ENCODE results near the gene RAP1GAP2. TPM values are rescaled to one million over a fixed set of nuclear protein-coding genes. Genes with fewer than 3 reads are reported as not detected.

The RAP1GAP2 gene
- total and polyA plus RNA-seq, 2 experiments from 2014 or later = 0.74 to 3.8 TPM

GRCh38 chr17:2875608-2876007 is 79.4 kb downstream of the RAP1GAP2 start:
- H3K4me1 ChIP-seq (ENCODE audit: insufficient read depth) = no peaks in the 10 kb centered on the region
- no peak for DNase-seq
- H3K79me2 ChIP-seq (ENCODE audit: insufficient read depth) = no peaks in the 10 kb centered on the region
- no peak overlapping the region for H3K4me2 ChIP-seq (ENCODE audit: unreplicated experiment)
- no peak overlapping the region for H3K27ac ChIP-seq
- H2AFZ ChIP-seq = no peak overlapping the region
- H3K27me3 ChIP-seq (replicated peaks; ENCODE audit: insufficient read depth) = no peaks in the 10 kb centered on the region
- no peaks in the 10 kb centered on the region for H3K9me3 ChIP-seq (ENCODE audit: low read depth)
- no peaks in the 10 kb centered on the region for H3K36me3 ChIP-seq (ENCODE audit: low read depth)
- TF ChIP-seq EZH2phosphoT487 (IDR thresholded peaks at IDR 0.05; ENCODE audit: insufficient read depth, low read depth) (no peak), EZH2 (IDR thresholded peaks at IDR 0.05; ENCODE audit: insufficient read depth, poor library complexity, severe bottlenecking) (no peak)
- in situ Hi-C loops (cut with MboI) = no loop called here
- H3F3A ChIP-seq (ENCODE audit: insufficient read depth) = no peaks in the 10 kb centered on the region
- no peaks in the 10 kb centered on the region for H3K9me2 ChIP-seq (ENCODE audit: insufficient read depth)
- H4K20me1 ChIP-seq (ENCODE audit: insufficient read depth) = no peaks in the 10 kb centered on the region
- no peak overlapping the region for H3K9ac ChIP-seq
- no peak overlapping the region for H3K4me3 ChIP-seq
- 83 to 86% methylated on average over 13 of the region's 13 CpGs for WGBS, 2 experiments (ENCODE audit: low coverage in 1 of 2, low lambda C conversion rate in 2 of 2, missing lambda C conversion rate in 2 of 2)

- 80 to 86% methylated on average over 6 of the region's 6 CpGs for WGBS, 2 experiments (ENCODE audit: low coverage in 1 of 2, low lambda C conversion rate in 2 of 2, missing lambda C conversion rate in 2 of 2)
- no peaks in the 10 kb centered on the region for H3F3A ChIP-seq (ENCODE audit: insufficient read depth)
Measured at GRCh38 chr17:2876467-2876866, 80.2 kb downstream of the RAP1GAP2 start.

GRCh38 chr17:2878751-2879254 is 82.6 kb downstream of the RAP1GAP2 start:
- Histone ChIP-seq H3K9me2 (ENCODE audit: insufficient read depth) (no peaks in the 10 kb centered on the region), H3K4me3 (no peak overlapping the region), H3K27me3 (replicated peaks; ENCODE audit: insufficient read depth) (no peaks in the 10 kb centered on the region), H3K79me2 (ENCODE audit: insufficient read depth) (no peaks in the 10 kb centered on the region), H3K9me3 (ENCODE audit: low read depth) (no peaks in the 10 kb centered on the region), H3F3A (ENCODE audit: insufficient read depth) (no peaks in the 10 kb centered on the region), H3K4me2 (ENCODE audit: unreplicated experiment) (no peak overlapping the region), H3K36me3 (ENCODE audit: low read depth) (no peaks in the 10 kb centered on the region), H3K4me1 (ENCODE audit: insufficient read depth) (peaks cover 3% of the 10 kb centered on the region; the same call in 1 of the 2 replicates), H3K27ac (no peak overlapping the region), H2AFZ (no peak overlapping the region), H4K20me1 (ENCODE audit: insufficient read depth) (no peaks in the 10 kb centered on the region), H3K9ac (no peak overlapping the region)
- no peak for TF ChIP-seq EZH2phosphoT487 (IDR thresholded peaks at IDR 0.05; ENCODE audit: insufficient read depth, low read depth)
- no peak for TF ChIP-seq EZH2 (IDR thresholded peaks at IDR 0.05; ENCODE audit: insufficient read depth, poor library complexity, severe bottlenecking)
- WGBS, 2 experiments (ENCODE audit: low coverage in 1 of 2, low lambda C conversion rate in 2 of 2, missing lambda C conversion rate in 2 of 2) = 85 to 86% methylated on average over 15 to 16 of the region's 16 CpGs
- DNase-seq = no peak
- in situ Hi-C loops (cut with MboI) = no loop called here

More at GRCh38 chr17:2876467-2876866, 80.2 kb downstream of the RAP1GAP2 start:
- H3K27me3 ChIP-seq (replicated peaks; ENCODE audit: insufficient read depth) = no peaks in the 10 kb centered on the region
- H3K9me2 ChIP-seq (ENCODE audit: insufficient read depth) = no peaks in the 10 kb centered on the region
- H3K9ac ChIP-seq = no peak overlapping the region
- H3K36me3 ChIP-seq (ENCODE audit: low read depth) = no peaks in the 10 kb centered on the region
- no peak for DNase-seq
- TF ChIP-seq EZH2 (IDR thresholded peaks at IDR 0.05; ENCODE audit: insufficient read depth, poor library complexity, severe bottlenecking) (no peak), EZH2phosphoT487 (IDR thresholded peaks at IDR 0.05; ENCODE audit: insufficient read depth, low read depth) (no peak)
- no peaks in the 10 kb centered on the region for H3K4me1 ChIP-seq (ENCODE audit: insufficient read depth)
- H3K79me2 ChIP-seq (ENCODE audit: insufficient read depth) = no peaks in the 10 kb centered on the region
- in situ Hi-C loops (cut with MboI) = no loop called here
- H3K9me3 ChIP-seq (ENCODE audit: low read depth) = no peaks in the 10 kb centered on the region
- no peak overlapping the region for H3K4me2 ChIP-seq (ENCODE audit: unreplicated experiment)
- no peaks in the 10 kb centered on the region for H4K20me1 ChIP-seq (ENCODE audit: insufficient read depth)
- H2AFZ ChIP-seq = no peak overlapping the region
- no peak overlapping the region for H3K4me3 ChIP-seq
- no peak overlapping the region for H3K27ac ChIP-seq

- no peaks in the 10 kb centered on the region for H3K79me2 ChIP-seq (ENCODE audit: insufficient read depth)
- H3K4me2 ChIP-seq (ENCODE audit: unreplicated experiment) = no peak overlapping the region
- H3K9me3 ChIP-seq (ENCODE audit: low read depth) = no peaks in the 10 kb centered on the region
- H3K9me2 ChIP-seq (ENCODE audit: insufficient read depth) = no peaks in the 10 kb centered on the region
- H3K9ac ChIP-seq = no peak overlapping the region
- H3K27ac ChIP-seq = no peak overlapping the region
- WGBS, 2 experiments (ENCODE audit: low coverage in 1 of 2, low lambda C conversion rate in 2 of 2, missing lambda C conversion rate in 2 of 2) = 65 to 74% methylated on average over 7 to 8 of the region's 8 CpGs
- H4K20me1 ChIP-seq (ENCODE audit: insufficient read depth) = no peaks in the 10 kb centered on the region
- in situ Hi-C loops (cut with MboI) = no loop called here
- H2AFZ ChIP-seq = no peak overlapping the region
- H3K4me3 ChIP-seq = no peak overlapping the region
- H3K36me3 ChIP-seq (ENCODE audit: low read depth) = no peaks in the 10 kb centered on the region
- H3F3A ChIP-seq (ENCODE audit: insufficient read depth) = no peaks in the 10 kb centered on the region
- DNase-seq = no peak
- no peaks in the 10 kb centered on the region for H3K27me3 ChIP-seq (replicated peaks; ENCODE audit: insufficient read depth)
- TF ChIP-seq EZH2phosphoT487 (IDR thresholded peaks at IDR 0.05; ENCODE audit: insufficient read depth, low read depth) = no peak
- peaks cover 3% of the 10 kb centered on the region; the same call in 1 of the 2 replicates for H3K4me1 ChIP-seq (ENCODE audit: insufficient read depth)
Measured at GRCh38 chr17:2880050-2880449, 83.8 kb downstream of the RAP1GAP2 start.

GRCh38 chr17:2881295-2881694 is 85.1 kb downstream of the RAP1GAP2 start:
- Histone ChIP-seq H3K9me3 (ENCODE audit: low read depth) (no peaks in the 10 kb centered on the region), H2AFZ (no peak overlapping the region), H3K9me2 (ENCODE audit: insufficient read depth) (no peaks in the 10 kb centered on the region), H3K4me1 (ENCODE audit: insufficient read depth) (peaks cover 3% of the 10 kb centered on the region; the same call in 1 of the 2 replicates), H3F3A (ENCODE audit: insufficient read depth) (no peaks in the 10 kb centered on the region), H3K27me3 (replicated peaks; ENCODE audit: insufficient read depth) (no peaks in the 10 kb centered on the region), H3K4me2 (ENCODE audit: unreplicated experiment) (no peak overlapping the region), H3K9ac (no peak overlapping the region), H3K79me2 (ENCODE audit: insufficient read depth) (no peaks in the 10 kb centered on the region), H3K36me3 (ENCODE audit: low read depth) (no peaks in the 10 kb centered on the region), H3K4me3 (no peak overlapping the region), H4K20me1 (ENCODE audit: insufficient read depth) (no peaks in the 10 kb centered on the region), H3K27ac (no peak overlapping the region)
- no peak for TF ChIP-seq EZH2phosphoT487 (IDR thresholded peaks at IDR 0.05; ENCODE audit: insufficient read depth, low read depth)
- TF ChIP-seq EZH2 (IDR thresholded peaks at IDR 0.05; ENCODE audit: insufficient read depth, poor library complexity, severe bottlenecking) = no peak
- 75 to 82% methylated on average over 5 of the region's 5 CpGs for WGBS, 2 experiments (ENCODE audit: low coverage in 1 of 2, low lambda C conversion rate in 2 of 2, missing lambda C conversion rate in 2 of 2)
- DNase-seq = no peak
- in situ Hi-C loops (cut with MboI) = no loop called here
